ENCODE data around the gene STEEP1.

The STEEP1 gene

GRCh38 chrX:119565107-119565663 is at the start of gene STEEP1:
STEEP1 (minus strand) TSS chrX:119565409; CDS start chrX:119565355, 54 bp downstream.
- DNase-seq (ENCODE audit: low spot score): peak; percentile 76

GRCh38 chrX:119614776-119615175 is 49.6 kb upstream of the STEEP1 start:
- DNase-seq (ENCODE audit: low spot score): no peak

- peak; percentile 15 for DNase-seq (ENCODE audit: low spot score)
Observed at GRCh38 chrX:119607018-119607389, 41.8 kb upstream of the STEEP1 start.

GRCh38 chrX:119606280-119607017 is 41.2 kb upstream of the STEEP1 start, which contains the start of gene NKRF:
NKRF (minus strand) TSS chrX:119606424.
- DNase-seq (ENCODE audit: low spot score): peak; percentile 78

- DNase-seq (ENCODE audit: low spot score): peak; percentile 27
Observed at GRCh38 chrX:119605464-119606279, 40.5 kb upstream of the STEEP1 start.

GRCh38 chrX:119604766-119605463 is 39.7 kb upstream of the STEEP1 start:
- DNase-seq (ENCODE audit: low spot score): no peak

GRCh38 chrX:119602701-119603255 is 37.6 kb upstream of the STEEP1 start:
- no peak for DNase-seq (ENCODE audit: low spot score)

- no peak for DNase-seq (ENCODE audit: low spot score)
Observed at GRCh38 chrX:119589810-119590209, 24.6 kb upstream of the STEEP1 start.

GRCh38 chrX:119583431-119584059 is 18.3 kb upstream of the STEEP1 start:
- no peak for DNase-seq (ENCODE audit: low spot score)

GRCh38 chrX:119579414-119579813 is 14.2 kb upstream of the STEEP1 start:
- DNase-seq (ENCODE audit: low spot score): no peak

GRCh38 chrX:119574394-119575266 is 9.4 kb upstream of the STEEP1 start, which contains the start of gene UBE2A:
UBE2A (plus strand) TSS chrX:119574563; CDS start chrX:119574712, 149 bp downstream.
- peak; percentile 87 for DNase-seq (ENCODE audit: low spot score)

GRCh38 chrX:119573840-119574393 is 8.7 kb upstream of the STEEP1 start:
- DNase-seq (ENCODE audit: low spot score): peak; percentile 44

- DNase-seq (ENCODE audit: low spot score): peak; percentile 10
Observed at GRCh38 chrX:119573222-119573621, 8.0 kb upstream of the STEEP1 start.

- no peak for DNase-seq (ENCODE audit: low spot score)
Observed at GRCh38 chrX:119570351-119570835, 5.2 kb upstream of the STEEP1 start.

- DNase-seq (ENCODE audit: low spot score): no peak
Observed at GRCh38 chrX:119552508-119552907, 12.7 kb downstream of the STEEP1 start.

GRCh38 chrX:119549327-119550016 is 15.7 kb downstream of the STEEP1 start:
- no peak for DNase-seq (ENCODE audit: low spot score)

GRCh38 chrX:119541188-119541587 is 24.0 kb downstream of the STEEP1 start:
- no peak for DNase-seq (ENCODE audit: low spot score)

- DNase-seq (ENCODE audit: low spot score): no peak
Observed at GRCh38 chrX:119539872-119540271, 25.3 kb downstream of the STEEP1 start.

GRCh38 chrX:119537487-119537886 is 27.7 kb downstream of the STEEP1 start:
- no peak for DNase-seq (ENCODE audit: low spot score)

All from HuH-7 (cell line).